GM15510 (cell line): ENCODE measurements around the gene AFM.

Source experiments
- POLR2A ChIP-seq: IDR thresholded peaks from 3 replicates; pipeline ENCODE4 v1.6.1; 2011; ENCODE audit warnings: borderline replicate concordance; ENCODE audit not compliant: insufficient read length; ENCODE audit errors: extremely low read depth

The AFM gene

DNA sequence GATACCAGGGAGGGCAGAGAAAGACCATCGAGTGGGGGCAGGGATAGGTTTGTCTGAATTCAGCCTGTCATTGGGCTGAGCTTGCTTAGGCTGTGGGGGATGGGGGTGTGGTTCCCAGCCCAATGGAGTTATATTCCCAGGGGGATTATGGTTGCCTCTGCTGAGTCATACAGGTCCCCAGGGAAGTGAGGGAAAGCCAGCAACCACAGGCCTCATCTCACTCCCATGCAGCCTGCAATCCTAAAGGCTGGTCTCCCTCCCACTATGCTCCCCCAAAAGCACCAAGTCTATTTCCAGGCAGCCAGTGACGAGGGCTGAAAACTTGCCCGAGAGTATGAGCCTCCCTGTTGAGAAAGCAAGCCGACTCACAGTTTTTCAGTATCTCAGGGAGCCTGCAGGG lies 39.3 kb downstream of the AFM start:
- no peak for TF ChIP-seq POLR2A

DNA sequence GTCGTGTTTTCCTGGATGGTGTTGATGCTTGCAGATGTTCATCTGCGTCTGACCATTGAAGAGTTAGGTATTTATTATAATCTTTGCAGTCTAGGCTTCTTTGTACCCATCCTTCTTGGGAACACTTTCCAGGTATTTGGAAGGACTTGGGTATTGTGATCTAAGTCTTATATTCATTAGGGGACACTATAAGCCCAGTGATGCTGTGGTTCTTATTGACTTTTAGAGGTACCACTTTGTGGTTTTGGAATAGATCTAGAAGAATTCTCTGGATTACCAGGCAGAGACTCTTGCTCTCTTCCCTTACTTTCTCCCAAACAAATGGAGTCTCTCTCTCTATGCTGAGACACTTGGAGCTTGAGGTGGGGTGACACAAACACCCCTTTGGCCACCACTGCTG lies 41.6 kb downstream of the AFM start:
- no peak for TF ChIP-seq POLR2A

DNA sequence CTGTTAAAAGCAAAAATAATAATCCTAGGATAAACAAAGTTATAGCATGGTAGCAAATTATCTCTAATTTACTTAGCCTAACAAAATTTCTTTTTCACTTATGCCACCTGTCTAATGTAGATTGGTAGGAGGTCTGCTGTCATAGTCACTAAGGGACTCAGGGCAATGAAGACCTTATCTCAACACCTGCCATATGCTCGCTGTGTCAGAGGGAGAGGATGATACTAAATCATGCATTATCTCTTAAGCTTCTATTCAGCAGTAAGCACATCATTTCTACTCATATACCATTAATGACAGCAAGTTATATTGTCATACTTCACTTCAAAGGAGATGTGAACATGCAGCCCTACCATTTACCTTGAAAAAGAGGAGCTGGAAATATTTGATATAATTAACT lies 44.1 kb downstream of the AFM start:
- no peak for TF ChIP-seq POLR2A

DNA sequence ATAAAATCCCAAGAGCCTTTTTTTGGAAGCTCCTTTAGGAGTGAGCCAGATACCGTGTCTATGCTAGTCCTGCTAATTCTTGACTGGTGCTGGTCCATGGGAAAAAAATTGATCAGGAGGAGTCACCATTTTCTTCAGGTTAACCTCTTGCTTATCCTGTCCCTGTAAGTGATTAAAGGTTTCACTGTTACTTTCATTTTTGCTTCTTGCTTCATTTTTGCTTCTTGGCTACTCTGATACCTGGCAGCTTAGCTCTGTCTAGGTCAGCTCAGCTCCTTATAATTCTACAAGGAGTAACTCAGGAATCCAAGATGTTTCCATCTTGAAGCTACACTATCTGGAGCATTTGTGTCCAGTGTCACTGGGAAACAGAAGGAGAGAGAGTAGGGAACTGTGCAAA lies 45.7 kb downstream of the AFM start:
- TF ChIP-seq POLR2A = no peak

DNA sequence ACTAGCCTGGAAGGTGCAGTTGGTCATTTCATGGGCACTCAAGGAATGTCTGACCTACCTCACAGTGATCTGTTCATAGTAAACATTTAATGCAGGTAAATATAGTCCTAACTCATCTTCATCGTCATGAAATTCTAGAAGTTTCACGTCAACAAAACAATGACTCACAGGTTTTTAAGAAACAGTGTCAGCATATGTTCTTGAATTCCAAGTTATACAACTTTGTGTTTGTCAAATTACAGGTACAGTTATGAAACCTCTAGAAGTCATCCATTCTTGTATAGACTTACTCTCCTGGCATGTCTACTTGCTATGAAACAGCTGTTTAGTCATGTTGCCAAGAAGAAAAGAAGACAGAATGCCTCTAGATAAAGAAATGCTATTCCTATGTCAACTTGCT lies 46.6 kb downstream of the AFM start:
- TF ChIP-seq POLR2A = no peak

DNA sequence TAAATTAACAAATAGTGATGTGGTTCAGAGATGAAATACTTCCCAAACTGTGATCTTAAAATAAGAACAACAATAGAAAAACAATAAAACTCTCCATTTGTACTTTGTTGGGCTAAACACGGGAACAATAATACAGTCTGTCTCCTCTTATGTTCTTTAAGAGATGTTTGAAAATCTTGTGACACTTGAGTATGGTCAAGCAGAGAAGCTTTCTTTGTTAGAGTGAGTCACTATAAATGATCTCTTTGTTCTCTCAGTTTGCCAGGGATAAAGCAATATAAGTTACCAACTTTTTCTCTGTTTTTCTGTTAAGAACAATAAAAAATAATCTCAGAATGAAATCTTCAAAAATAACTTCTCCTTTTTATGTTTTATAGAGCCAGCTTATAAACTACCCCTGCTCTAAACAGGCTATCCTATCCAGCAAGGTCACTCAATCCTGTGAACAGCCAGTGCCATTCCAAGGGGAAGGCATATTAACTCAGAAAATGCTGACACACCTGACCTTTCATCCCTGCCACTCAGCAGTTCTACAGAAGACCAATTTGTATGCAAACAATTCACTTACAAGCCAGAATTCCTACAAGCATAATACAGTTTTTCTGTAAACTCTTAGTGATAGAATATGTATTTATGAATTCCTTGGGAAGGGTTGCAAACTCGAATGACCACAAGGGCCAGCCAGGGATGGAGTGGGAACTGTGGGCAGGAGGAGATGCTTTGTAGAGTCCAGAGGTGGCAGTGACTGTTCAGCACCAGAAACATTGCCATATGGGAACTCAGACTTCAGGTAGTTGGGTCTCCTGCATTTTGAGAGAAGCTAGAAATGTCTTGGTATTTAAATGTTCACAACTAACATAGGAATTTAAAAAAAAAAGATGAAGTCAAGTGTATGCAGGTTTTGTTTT lies 52.2 kb downstream of the AFM start:
- no peak for TF ChIP-seq POLR2A

DNA sequence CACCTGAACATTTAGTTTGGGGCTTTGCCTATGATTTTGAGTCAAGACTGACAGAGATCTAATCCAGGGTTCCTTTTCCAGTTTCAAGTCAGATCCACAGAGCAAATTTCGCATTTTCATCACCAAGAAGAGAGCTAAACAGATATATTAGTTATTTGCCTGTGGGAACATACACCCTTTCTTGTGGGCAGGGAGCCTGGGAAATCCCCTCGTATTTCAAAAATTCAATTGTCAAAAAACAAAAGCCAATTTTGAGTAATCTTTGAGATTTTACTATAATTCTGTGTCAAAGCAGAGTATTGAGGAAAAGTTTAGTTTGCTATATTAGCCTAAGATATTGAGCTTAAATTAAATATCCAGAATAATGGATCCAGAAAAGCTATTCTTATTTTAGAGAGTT lies 56.6 kb downstream of the AFM start:
- TF ChIP-seq POLR2A = no peak

DNA sequence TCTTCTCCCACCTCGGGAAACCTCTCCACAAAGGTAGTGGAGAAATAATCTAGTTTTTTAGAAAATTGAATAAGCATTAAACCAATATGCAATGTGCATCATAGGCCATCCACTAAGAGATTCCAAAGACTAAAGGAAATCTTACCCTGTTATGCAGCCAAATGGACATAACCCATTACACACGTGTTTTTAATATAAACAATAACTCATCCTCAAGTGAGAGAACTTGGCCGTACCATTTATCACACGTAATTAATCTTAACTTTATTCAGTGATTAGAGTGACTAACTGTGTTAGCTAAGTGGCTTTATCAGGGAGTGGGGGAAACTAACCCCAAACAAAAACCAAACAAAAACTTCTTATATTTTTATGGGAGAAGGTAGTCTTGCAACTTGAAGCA lies 57.8 kb downstream of the AFM start:
- TF ChIP-seq POLR2A = no peak

DNA sequence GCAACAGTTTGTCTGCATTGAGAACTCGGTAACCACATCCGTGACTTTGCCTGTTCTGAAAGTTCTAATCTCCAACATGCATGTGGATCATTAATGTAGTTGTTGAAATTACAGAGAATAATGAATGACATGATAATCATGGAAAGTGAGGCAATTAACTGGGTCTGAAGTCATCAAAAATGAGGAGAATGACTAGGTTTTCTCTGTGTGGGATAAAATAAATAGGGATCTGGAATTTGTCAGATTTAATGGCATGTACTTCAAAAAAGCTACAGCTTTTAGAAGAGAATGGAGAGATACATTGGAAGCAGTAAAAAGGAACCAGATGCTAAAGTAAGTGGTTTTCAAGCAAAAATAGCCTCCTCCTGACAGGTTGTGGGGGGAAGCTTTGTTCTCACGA lies 59.3 kb downstream of the AFM start:
- no peak for TF ChIP-seq POLR2A

DNA sequence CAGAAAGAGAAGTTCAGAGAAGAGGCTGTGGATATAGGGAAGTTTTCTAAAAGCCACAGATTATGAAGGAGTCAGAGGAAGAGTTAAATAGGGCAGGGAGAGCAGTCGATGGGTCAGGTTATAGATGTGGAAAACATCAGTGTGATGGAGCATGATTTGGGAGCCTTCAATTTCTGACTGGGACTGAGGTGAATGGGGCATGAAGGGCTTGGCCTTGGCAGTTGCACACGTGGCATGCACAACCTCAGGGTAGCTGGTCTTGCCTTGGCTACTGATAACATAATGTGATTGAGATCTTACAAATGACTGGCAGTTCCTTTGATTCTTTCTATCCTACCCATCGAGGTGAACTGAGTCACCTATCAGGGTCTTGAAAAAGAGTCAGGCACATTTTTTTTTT lies 59.7 kb downstream of the AFM start:
- no peak for TF ChIP-seq POLR2A

DNA sequence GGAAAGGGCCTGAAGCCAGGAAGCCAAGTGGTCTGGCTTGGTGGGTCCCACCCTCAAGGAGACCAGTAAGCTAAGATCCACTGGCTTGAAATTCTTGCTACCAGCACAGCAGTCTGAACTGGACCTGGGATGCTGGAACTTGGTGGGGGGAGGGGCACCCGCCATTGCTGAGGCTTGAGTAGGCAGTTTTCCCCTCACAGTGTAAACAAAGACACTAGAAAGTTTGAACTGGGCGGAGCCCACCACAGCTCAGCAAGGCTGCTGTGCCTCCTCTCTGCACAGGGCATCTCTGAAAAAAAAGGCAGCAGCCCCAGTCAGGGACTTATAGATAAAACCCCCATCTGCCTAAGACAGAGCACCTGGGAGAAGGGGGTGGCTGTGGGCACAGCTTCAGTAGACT lies 63.1 kb downstream of the AFM start:
- no peak for TF ChIP-seq POLR2A
